ENCODE results near the gene AMFR.

The AMFR gene

DNA sequence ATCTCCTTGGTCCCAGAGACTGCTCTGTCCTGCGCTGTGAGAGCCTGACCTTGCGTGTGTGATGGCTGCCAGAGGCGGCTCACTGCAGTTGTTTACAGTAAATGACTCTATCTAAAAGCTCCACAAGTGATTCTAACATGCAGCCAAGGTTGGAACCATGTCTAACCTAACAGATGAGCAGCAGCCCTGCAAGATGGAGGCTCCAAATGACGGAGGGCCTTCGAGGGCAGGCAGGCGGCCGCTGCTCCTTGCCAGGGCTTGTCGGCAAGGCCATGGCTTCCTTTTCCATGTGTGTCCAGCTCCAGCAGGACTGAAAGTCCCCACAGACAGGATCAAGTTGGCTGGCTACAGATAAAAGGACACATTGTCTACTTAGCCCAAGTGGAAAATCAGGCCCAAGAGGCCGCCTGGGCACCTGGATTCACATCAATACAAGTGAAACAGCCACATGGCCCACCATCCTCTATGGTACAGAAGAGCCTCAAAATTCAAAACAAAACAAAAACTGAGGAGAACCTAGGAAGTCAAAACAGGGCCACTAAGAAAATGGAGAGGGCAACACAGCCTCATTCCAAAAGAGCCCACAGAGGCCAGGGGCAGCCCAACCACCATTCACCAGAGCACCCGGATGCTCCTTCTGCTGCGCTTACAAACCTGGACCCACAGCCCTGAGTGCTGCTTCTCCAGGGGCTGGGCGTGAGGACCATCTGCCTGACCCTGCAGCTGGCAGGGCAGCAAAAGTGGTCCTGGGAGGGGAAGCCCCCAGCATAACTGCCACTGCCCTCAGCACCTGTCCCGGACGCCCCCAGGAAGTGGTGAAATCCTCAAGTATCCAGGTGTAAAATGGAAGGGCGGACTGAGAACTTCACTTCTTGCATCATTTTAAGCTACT, 65.0 kb downstream of the AMFR start:
- DNase-seq, result no peak

DNA sequence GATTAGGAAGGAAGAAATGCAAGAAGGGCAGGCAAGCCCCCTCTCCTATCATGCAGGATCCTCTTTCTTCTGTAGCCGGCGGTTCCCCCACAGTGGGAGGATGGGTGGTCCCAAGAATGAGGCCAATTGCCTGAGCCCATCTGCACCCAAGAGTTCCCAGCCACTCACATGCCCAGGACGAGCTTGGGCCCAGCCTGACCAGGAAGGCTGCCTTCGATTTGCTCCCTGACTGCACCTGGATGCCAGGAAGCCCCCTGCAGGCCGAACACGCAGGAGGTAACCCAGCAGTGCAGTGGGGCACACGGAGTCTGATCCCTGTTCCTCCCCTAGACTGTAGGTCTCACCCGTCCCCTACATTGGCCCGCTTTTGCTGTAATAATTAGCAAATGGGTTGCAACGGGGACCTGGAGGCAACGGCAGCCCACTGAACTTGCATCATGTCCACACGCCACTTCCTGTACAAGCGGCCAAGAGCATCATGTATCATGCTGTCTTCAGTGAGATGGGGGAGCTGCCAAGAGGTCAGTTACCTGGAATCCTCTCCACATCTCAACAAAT, 67.5 kb downstream of the AMFR start:
- DNase-seq, result no peak

DNA sequence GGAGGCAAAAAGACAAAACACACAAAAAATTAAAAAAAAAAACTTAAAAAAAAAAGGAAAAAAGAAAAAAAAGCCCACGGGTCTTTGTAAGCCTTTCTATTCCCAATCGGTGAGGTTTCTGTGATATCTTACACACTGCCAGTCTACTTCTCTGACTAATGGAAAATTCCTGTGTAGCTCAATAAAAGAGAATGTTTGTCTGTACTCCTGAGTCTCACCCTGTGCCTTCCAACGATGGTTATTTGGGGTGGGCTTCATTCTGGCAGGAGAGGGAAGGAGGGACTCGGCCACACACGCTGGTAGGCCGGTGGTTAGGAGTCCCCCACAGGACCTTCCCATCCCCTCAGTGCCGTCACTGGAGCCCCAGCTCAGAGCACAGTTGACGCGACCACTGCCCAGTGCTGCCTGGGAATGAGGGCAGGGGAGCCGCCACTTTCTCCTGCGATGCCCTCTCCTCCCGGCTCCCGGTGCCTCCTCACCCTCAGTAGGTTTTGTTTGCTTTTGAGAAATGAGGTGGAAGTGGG, 68.0 kb downstream of the AMFR start:
- DNase-seq, result peak; percentile 47

DNA sequence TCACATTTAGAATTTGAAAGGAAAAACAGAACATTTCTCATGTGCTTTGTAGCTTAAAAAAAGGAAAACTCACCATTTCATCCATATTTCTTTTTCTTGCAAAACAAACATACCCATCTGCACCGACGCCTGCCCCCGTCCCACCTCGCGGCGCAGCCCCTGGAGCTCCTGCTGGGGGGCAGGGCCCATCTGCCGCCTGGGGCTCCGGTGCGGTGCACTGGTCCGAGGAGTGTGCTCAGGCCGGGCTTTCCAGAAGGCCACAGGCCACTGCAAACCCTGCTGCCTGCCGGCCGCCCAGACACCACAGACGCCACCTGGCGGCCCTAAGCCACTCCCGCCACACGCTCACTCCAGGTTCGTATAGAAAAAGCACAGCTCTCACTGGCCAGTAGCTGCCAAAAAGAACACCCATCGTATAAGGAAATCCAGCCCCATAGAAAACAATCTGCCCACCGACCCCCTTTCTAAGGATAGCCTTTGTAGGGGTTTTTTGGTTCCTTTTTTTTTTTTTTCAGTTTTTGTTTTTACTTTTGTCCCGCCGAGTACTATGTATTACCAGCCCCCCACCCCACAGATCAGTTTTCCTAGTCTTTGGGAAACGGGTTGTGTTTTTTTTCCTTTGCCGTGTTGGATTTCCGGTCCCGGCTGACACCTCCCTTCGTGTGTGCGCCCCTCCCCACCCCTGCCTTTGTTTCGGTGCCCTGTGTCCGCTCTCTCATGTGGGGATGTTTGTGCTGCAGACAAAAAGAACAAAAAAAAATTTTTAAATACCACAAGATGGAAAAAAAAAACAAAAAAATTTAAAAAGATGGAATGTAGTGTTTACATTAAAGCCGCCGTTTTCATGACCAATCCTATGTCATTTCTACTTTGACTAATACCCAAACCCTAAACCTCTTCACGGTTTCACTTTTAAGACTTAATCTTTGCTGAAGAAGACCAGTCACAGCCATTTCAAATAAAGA, 68.8 kb downstream of the AMFR start:
- peak; percentile 89 for DNase-seq

DNA sequence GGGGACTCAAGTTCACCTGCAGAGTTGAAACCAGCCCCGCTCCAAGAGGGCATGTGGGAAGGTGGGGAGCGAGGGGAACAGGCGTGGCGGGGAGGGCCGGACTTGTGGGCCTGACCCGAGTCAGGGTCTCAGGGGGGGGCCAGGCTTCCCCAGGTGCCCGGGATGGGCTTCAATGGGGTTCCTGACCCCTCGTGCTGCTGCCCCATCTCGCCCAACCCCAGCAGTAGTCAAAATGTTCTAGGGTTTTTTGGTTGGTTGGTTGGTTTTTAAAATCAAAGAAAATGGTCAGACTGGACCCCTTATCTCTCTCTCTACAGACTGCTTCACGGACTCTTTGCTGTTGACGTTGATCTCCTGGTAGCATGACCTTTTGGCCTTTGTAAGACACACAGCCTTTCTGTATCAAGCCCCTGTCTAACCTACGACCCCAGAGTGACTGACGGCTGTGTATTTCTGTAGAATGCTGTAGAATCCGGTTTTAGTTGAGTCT, 69.5 kb downstream of the AMFR start:
- peak; percentile 16 for DNase-seq

DNA sequence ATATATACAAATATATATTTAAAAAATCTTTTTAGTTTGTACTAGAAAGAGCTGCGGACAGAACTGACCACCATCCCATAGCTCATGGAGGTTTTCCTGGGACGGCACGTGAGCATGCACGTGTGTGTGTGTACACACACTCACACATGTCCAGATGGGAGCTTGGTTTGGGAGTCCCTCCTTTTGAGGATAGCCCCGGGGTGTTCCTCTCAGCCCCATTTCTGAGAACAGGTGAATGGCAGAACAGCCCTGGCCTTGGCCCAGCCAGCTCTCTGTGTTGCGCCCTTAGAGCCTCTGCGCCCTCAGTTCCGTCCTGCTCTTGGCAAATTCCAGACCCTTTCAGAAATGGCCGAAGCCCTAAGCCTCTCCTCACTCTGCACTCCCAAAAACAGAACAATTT, 70.1 kb downstream of the AMFR start:
- DNase-seq, result peak; percentile 16

DNA sequence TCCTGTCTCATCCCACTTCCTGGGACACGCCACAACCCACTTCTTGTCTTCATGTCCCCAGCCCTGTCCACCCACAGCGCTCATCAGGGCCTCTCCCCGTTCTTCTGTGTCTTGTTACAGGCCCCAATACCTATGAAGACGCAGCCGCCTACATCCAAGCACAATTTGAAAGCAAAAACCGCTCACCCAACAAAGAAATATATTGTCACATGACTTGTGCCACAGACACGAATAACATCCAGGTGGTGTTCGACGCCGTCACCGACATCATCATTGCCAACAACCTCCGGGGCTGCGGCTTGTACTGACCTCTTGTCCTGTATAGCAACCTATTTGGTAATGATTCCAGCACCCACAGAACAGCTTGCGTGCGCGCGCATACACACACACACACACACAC, 70.6 kb downstream of the AMFR start:
- no peak for DNase-seq

DNA sequence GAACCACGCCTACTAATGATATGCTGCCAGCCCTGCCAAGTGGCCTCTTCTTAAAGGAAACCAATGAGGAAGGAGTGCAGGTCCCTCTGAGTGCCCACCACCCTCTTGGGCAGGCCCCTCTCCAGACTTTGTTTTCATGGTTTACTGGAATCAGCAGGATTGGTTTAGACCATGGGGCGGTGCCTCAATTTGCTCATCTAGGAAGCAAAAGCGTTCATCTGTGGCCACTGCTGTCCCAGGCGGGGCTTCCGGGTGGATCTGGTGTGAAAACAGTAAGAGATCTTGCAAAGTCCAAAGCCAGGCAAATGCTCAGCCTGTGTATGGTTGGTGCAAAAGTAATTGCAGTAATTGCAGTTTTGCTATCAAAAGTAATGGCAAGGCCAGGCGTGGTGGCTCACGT, 71.3 kb downstream of the AMFR start:
- DNase-seq, result peak; percentile 6

DNA sequence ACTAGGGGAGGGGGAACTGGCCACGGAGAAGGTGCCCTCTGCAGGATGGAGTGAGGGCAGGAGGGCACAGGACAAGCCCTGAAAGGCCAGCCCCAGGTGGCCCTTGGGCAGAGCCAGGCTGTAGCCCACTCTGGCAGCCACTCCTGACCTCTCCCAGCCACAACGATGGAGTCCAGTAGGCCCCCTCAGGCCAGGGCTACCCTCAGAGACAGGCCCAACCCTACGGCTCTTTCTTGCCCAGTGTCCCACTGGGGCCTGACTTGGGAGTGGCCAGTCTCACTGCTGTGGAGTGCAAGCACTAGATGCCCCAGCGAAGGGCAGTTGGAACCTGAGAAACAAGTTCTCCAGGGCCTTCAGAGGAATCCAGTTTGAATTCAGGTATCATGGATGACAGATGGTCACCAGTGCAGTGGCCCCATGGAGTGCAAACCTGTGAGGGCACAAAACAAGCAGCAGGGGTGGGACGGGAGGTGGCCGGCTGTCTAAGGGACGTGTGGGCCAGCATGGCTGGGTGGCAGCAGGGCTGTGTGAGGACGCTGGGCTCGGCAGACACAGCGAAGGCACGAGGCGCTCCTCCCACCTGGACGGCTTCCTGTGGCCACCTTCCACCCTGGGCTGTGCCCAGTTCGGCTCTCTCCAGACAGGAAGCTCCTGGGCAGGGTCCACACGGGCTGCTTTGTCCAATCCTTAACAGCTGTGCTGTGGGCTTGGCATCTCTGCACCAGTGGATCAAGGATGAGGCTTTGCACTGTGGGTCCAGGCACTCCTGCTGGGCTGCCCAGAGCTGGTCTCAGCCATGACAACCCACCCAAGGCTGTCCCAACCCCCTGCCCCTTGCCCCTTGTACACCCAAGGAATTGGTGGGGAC, 72.1 kb downstream of the AMFR start:
- DNase-seq, result peak; percentile 12

DNA sequence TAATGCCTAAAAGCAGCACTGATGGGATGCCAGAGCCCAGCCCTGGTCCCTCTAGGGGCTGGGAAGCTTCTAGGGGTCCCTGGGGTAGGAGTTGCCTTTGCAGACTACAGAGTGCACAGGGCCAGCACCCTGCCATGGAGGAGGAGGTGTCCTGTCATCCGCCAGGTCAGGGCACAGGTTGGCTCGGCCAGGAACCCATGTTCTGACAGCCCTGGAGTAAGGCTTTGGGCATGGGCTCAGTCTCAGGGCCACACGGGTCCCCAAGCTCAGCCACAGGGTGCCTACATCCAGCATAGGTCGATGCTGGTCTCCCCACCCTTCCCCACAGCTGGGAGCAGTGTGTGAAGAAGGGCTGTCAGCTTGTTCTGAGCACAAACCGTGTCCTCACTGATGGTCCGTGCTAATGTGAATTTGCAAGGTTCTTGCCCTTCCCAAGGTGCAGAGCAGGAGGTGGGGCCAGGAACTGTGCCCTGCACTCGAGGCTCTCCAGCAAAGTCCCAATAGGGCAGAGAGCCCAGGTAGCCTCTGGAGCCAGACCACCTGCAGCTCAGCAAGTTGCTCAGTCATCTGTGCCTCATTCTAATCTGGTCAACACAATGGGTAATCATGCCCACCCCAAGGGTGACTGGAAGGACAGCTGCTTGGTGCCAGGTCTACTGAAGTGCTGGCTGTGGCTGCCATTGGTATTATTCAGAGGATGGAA, 72.8 kb downstream of the AMFR start:
- DNase-seq, result peak; percentile 8

DNA sequence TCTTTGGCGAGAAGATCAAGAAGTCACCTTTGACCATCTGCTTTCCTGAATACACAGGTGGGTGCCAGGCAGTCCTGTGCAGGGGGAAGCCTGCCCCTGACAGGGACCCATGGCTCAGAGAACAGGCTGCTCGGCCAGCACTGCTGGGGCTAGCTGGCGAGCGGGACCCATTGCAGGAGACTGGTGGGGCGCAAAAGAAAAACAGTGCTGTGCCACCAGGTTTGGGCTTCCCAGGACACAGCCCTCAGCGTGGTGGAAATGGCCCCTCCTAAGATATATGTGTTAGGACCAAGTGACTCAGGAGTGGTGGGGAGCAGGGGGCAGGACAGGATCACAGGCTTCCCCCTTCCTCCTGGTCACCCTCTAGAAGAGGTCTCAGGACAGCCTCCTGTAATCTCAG, 73.9 kb downstream of the AMFR start:
- DNase-seq, result peak; percentile 3

DNA sequence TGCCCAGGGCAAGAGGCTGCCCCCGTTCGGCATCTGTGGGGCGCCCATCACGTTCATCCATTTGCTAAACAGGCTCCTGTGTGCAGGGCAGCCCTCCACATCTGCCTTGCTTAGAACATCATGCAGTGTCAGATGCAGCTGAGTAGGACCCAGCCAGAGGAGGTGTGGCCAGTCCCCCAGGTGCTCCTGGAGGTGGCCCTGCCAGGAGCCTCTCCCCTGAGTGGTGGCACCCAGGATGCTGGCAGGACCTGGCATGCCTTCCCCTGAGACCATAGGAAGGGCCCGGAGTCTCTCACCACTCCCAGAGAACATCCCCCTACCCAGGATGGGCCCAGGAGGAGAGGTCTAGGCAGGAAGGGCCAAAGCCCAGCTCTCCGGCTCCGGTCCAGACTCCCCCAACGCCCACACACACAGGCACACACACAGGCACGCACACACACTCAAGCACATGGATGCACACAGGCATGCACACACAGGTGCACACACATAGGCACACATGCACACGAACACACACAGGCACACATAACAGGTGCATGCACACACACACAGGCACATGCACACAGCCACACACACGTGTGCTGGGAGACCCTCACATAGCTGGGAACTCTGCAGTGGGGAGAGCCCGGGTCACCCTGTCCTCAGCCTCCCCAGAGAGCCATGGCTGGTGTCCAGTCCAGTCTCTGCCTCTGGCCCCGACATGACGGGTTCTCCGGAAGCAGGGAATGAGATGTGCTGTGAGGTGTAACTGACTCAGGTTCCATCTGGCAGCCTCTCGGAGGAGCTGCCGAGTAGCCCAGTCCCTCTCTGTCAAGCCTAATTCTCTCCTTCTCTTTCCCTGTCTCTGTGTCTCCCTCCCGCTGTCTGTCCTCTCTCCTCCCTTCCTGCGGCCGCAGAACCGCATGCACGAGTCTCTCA, 74.6 kb downstream of the AMFR start:
- peak; percentile 15 for DNase-seq

DNA sequence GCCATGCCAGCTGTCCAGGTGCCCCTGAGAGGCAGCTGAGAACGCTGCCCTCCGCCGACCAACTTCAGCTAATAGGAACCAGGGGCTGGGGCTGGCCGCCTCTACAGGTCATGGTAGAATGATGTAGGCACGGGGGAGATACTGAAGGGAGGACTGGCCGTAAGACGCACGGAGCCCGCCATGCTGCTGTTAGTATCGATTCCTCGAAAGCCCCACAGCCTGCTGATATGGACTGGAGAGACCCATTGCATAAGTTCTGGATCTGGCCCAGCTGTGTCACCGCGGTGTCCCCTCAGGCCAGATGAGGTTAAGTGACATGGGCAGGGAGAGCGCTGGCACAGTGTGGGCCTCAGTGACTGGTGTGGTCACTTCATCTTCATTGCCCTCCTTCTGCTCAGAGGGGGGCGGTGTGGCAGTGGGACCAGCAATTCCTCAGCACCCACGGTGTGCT, 75.6 kb downstream of the AMFR start:
- no peak for DNase-seq

DNA sequence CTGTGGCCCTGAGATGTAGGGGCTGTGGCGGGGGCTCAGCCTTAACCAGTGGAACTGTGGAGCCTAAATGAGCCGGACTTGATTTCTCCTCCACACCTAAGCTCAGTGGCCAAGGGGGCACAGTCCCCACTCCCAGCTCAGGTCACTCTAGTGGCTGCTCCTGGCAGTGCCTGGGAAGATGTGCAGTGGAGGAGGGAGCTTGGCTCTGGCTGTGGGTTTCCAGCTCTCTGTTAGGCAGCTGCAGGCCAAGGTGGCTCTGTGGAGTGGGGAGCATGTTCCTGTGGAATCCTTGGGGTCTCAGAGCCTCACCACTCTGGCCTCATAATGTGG, 76.3 kb downstream of the AMFR start:
- DNase-seq, result no peak

DNA sequence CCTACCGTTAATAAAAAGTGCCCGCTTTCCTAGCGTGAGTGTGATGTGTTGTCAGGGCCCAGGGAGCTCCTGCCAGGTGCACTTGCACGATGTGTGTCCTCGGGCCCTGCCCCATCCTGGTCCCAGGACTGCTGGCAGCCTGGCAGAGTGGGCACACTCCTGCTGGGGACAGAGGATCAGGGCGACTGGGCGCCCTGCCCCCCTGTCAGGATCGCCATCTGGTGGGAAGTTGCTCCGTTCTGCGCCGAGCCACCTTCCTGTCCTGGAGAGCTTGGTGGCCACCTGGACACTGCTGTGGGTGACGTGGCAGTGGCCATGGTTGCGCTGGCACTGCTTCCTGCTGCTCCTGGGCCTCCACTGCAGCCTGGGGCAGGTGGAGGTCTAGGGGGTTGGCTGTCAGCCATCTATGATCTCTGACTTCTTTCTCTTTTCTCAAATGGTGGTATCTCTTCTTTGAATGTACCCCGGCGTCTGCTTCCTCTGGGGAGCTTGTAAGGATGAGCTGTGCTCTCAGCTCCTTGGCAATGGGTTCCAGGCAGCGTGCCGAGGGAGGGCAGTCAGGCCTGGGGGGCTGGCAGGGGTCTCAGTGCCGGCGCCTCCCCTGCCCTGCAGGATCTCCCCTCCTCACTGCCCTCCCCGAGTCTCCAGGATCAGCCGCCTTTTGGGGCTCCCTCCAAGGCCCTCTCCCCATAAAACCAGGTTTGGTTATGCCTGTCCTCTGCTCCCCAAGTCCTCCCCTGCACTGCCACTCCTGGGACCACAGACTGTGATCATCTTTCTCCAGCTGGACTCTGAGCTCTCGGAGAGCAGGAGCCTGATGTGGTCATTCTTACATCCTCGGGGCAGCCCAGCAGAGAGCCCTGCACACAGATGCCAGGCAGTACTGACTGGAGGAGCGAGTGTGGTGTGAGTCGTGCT, 76.9 kb downstream of the AMFR start:
- no peak for DNase-seq

DNA sequence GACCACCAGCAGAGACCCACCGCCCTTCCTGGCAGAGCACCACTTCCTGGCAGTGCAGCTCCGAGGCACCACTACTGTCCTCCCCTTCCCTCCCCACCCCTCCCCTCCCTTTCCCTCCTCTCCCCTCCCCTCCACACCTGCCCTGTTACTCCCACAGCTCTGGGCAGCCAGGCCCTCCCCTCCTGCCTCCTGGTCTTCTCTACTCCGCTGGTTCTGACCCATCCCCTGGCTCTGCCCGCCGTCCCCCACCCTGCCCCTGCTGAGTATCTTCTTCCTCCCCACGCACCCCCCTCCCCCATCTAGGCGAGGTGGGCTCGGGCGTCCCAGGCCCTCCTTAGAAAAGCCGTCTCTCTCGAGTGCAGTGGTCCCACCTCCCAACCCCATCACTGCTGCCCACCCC, 77.7 kb downstream of the AMFR start:
- no peak for DNase-seq

DNA sequence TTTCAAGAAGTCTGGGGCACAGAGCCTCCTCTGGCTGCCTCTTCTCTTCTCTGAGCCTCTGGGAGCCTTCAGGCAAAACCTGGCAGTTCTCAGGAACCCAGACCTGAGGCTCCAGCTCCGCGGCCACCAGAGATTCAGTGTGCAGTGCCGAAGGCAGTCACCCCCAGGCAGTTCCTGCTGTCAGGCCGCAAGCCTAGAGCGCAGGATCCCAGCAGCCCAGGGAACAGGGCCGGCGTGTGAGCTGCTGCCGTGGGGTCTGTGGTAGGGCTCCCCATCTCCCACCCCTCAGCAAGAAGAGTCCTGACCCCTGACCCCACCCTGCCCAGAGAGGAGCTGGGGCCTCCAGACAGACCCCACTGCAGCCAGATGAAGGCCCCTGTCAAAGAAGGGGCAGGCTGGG, 78.2 kb downstream of the AMFR start:
- no peak for DNase-seq

DNA sequence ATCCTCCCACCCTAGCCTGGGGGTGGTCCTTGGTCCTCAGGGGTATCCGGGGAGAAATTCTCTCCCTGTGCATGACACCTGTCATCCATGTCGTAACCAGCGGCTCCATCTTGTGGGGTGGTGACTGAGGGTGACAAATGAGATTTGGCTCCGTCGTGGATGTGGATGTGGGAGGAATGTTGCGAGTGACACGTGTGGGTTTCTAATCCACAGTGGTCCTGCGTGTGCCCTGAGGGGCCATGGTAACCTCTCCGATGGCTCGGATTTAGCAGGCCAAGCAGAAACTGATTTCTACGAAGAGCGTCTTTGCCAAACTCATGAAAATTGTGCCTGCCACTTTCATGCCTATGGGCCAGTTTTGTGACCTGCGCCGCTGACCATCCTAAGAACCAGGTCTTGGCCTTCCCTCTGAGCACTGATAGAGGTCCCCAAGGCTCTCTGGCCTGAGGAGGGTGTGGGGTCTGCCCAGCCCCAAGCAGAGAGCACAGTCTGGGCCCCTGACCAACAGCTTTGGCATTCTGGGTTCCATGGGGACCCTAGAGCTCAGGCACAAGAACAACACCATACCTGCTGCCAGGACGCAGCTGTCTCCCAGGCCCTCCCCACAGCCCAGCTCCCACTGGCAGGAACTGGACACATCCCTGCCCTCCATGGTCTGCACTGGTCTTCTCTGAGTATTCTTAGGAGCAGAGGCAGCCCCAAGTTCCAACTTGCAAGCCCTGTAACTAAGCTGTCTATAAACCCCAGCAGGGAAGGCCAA, 79.0 kb downstream of the AMFR start:
- no peak for DNase-seq
